Natural killer cell (primary cell): ENCODE results near the gene MNX1. TPM values are rescaled to one million over a fixed set of nuclear protein-coding genes. Genes with fewer than 3 reads are reported as not detected.
A peak's percentile ranks its signal among the peaks of the same experiment; 100 is the strongest.

Experiments
- ATAC-seq, 3 donors: fragments of 150-1000 bp in 2 of 3; fragments of 200-7000 bp in 1 of 3; cut with Tn5 transposase; 1 replicate in 1 of 3; 2 replicates in 2 of 3; pipeline ENCODE4 v1.10.0; 2021; ENCODE audit warnings: mild to moderate bottlenecking in 2 of 3, moderate library complexity in 2 of 3
- DNase-seq, 2 donors: peaks; one replicate each; pipeline versions ENCODE4 v3.0.0 to v3.0.0-alpha.2; 2013 to 2021; ENCODE audit warnings: mixed read lengths in 1 of 2
- H3K27ac ChIP-seq: one replicate; pipeline ENCODE4 v1.5.1; 2013; ENCODE audit warnings: mild to moderate bottlenecking, low read length
- H3K27me3 ChIP-seq: one replicate; pipeline ENCODE4 v1.6.1; 2013; ENCODE audit warnings: low read length; ENCODE audit not compliant: control insufficient read depth, insufficient read depth
- H3K36me3 ChIP-seq: one replicate; pipeline ENCODE4 v1.6.1; 2013; ENCODE audit warnings: low read length; ENCODE audit not compliant: control insufficient read depth, insufficient read depth
- H3K4me1 ChIP-seq: one replicate; pipeline ENCODE4 v1.6.1; 2013; ENCODE audit warnings: low read length; ENCODE audit not compliant: control insufficient read depth, insufficient read depth
- H3K4me3 ChIP-seq: one replicate; pipeline ENCODE4 v1.5.1; 2013; ENCODE audit warnings: low read length
- H3K9me3 ChIP-seq: one replicate; pipeline ENCODE4 v1.6.1; 2013; ENCODE audit warnings: low read length; ENCODE audit not compliant: control insufficient read depth, insufficient read depth
- H3K27ac Mint-ChIP-seq, 2 donors: one replicate each; pipeline ENCODE4 v1.8.0; 2022; ENCODE audit warnings: mild to moderate bottlenecking in 2 of 2, mixed read lengths in 2 of 2, moderate library complexity in 1 of 2
- H3K27me3 Mint-ChIP-seq, 2 donors: one replicate each; pipeline ENCODE4 v1.8.0; 2022; ENCODE audit warnings: low read depth in 2 of 2, mixed read lengths in 2 of 2
- H3K36me3 Mint-ChIP-seq: one replicate; pipeline ENCODE4 v1.8.0; 2022; ENCODE audit warnings: mixed read lengths
- H3K4me1 Mint-ChIP-seq, 2 donors: one replicate each; pipeline ENCODE4 v1.8.0; 2022; ENCODE audit warnings: mixed read lengths in 2 of 2
- H3K4me3 Mint-ChIP-seq: one replicate; pipeline ENCODE4 v1.8.0; 2022; ENCODE audit warnings: mild to moderate bottlenecking, moderate library complexity, mixed read lengths
- H3K9me3 Mint-ChIP-seq, 2 donors: one replicate each; pipeline ENCODE4 v1.8.0; 2022; ENCODE audit warnings: mixed read lengths in 2 of 2
- WGBS: methylation state at CpG from one replicate; pipeline ENCODE4 v1.1.7; 2013; ENCODE audit warnings: missing lambda C conversion rate; ENCODE audit not compliant: insufficient coverage; 5-methylcytosine and 5-hydroxymethylcytosine counted together
- intact Hi-C: fragments of 100-400 bp; cut with micrococcal nuclease; formaldehyde crosslinking; loops from one replicate; pipeline ENCODE4 v1.14.2; 2022
- total RNA-seq, 4 donors: library from RNA; stranded (reverse); fragments of 120-200 nt in 1 of 4; gene quantifications; one replicate each; pipeline versions ENCODE4 v1.2.3 to v1.2.4, GENCODE V29; 2013 to 2022
- TF ChIP-seq, protein P1 (sequence below): fragments of 200-600 bp; IDR thresholded peaks from one replicate; pipeline ENCODE4 v1.8.0; 2022; ENCODE audit warnings: antibody characterized with exemption

Gene MNX1
- total RNA-seq, 3 donors from 2014 or later (not counting 1 experiment from before 2014, with no cell fraction given) = not detected

- H3K27ac Mint-ChIP-seq = no peak overlapping the region
- Histone ChIP-seq H3K4me3 (no peak overlapping the region), H3K27ac (no peak overlapping the region), H3K4me1 (no peaks in the 10 kb centered on the region), H3K9me3 (no peaks in the 10 kb centered on the region), H3K36me3 (no peaks in the 10 kb centered on the region), H3K27me3 (no peaks in the 10 kb centered on the region)
- ATAC-seq (no peak), DNase-seq (no peak)
- H3K9me3 Mint-ChIP-seq = no peaks in the 10 kb centered on the region
- no peak overlapping the region for H3K4me3 Mint-ChIP-seq
- no peaks in the 10 kb centered on the region for H3K36me3 Mint-ChIP-seq
- H3K27me3 Mint-ChIP-seq = peaks cover 17 to 26% of the 10 kb centered on the region in 2 donors
- intact Hi-C loops = no loop called here
- TF ChIP-seq, protein P1, sequence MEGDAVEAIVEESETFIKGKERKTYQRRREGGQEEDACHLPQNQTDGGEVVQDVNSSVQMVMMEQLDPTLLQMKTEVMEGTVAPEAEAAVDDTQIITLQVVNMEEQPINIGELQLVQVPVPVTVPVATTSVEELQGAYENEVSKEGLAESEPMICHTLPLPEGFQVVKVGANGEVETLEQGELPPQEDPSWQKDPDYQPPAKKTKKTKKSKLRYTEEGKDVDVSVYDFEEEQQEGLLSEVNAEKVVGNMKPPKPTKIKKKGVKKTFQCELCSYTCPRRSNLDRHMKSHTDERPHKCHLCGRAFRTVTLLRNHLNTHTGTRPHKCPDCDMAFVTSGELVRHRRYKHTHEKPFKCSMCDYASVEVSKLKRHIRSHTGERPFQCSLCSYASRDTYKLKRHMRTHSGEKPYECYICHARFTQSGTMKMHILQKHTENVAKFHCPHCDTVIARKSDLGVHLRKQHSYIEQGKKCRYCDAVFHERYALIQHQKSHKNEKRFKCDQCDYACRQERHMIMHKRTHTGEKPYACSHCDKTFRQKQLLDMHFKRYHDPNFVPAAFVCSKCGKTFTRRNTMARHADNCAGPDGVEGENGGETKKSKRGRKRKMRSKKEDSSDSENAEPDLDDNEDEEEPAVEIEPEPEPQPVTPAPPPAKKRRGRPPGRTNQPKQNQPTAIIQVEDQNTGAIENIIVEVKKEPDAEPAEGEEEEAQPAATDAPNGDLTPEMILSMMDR = no peak
- no peaks in the 10 kb centered on the region for H3K4me1 Mint-ChIP-seq
- WGBS = 64% methylated on average over 13 of the region's 13 CpGs
These were observed 30.5 kb upstream of the MNX1 start for GRCh38 chr7:157041004-157041403.

GRCh38 chr7:157037635-157038034 lies 27.2 kb upstream of the MNX1 start:
- H3K4me1 Mint-ChIP-seq = no peaks in the 10 kb centered on the region

DNA sequence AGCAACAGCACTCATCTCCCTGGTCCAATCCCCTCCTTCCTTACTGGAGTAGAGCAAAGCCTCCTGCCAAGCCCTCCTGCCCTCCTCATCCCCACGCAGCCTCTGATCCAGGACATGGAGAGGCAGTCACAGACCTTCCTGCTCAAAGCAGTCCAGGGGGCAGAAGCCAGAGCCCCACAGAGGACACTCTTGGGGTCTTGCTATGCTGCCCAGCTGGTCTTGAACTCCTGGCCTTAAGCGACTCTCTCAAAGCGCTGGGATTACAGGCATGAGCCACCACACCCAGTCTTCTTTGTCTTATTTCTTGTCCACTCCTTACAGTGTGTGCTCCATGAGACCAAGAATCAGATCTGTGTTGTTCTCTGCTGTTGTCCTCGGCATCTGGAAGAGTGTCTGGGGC lies 26.6 kb upstream of the MNX1 start:
- Histone ChIP-seq H3K36me3 (no peaks in the 10 kb centered on the region), H3K4me3 (no peak overlapping the region), H3K27me3 (no peaks in the 10 kb centered on the region), H3K4me1 (no peaks in the 10 kb centered on the region), H3K27ac (no peak overlapping the region), H3K9me3 (no peaks in the 10 kb centered on the region)
- Mint-ChIP-seq H3K27me3 (peaks cover 25 to 27% of the 10 kb centered on the region in 2 donors), H3K9me3 (no peaks in the 10 kb centered on the region), H3K36me3 (no peaks in the 10 kb centered on the region), H3K4me1 (no peaks in the 10 kb centered on the region), H3K27ac (peak overlapping the region in 1 of 2 donors; percentile 21), H3K4me3 (no peak overlapping the region)
- DNase-seq (no peak), ATAC-seq (no peak)
- TF ChIP-seq, protein P1 = no peak
- intact Hi-C loops = no loop called here
- WGBS = 90% methylated on average over 4 of the region's 4 CpGs

More at GRCh38 chr7:157037635-157038034, 27.2 kb upstream of the MNX1 start:
- no peak overlapping the region for H3K27ac ChIP-seq
- Mint-ChIP-seq H3K27ac (no peak overlapping the region), H3K9me3 (no peaks in the 10 kb centered on the region), H3K4me3 (no peak overlapping the region), H3K27me3 (peaks cover 23 to 28% of the 10 kb centered on the region in 2 donors), H3K36me3 (no peaks in the 10 kb centered on the region)
- TF ChIP-seq, protein P1 = no peak
- H3K27me3 ChIP-seq = no peaks in the 10 kb centered on the region
- WGBS = 66% methylated on average over 9 of the region's 9 CpGs
- H3K36me3 ChIP-seq = no peaks in the 10 kb centered on the region
- DNase-seq (no peak), ATAC-seq (no peak)
- no peaks in the 10 kb centered on the region for H3K4me1 ChIP-seq
- intact Hi-C loops = no loop called here
- no peak overlapping the region for H3K4me3 ChIP-seq
- H3K9me3 ChIP-seq = no peaks in the 10 kb centered on the region

- ATAC-seq = no peak
- Histone ChIP-seq H3K4me1 (no peaks in the 10 kb centered on the region), H3K36me3 (no peaks in the 10 kb centered on the region), H3K27me3 (no peaks in the 10 kb centered on the region), H3K27ac (no peak overlapping the region), H3K4me3 (no peak overlapping the region), H3K9me3 (no peaks in the 10 kb centered on the region)
- peaks cover 17 to 28% of the 10 kb centered on the region in 2 donors for H3K27me3 Mint-ChIP-seq
- no CpG with 5 or more reads among the region's 1 CpG for WGBS
- no peak overlapping the region for H3K27ac Mint-ChIP-seq
- TF ChIP-seq, protein P1 = no peak
- intact Hi-C loops = no loop called here
- H3K4me1 Mint-ChIP-seq = no peaks in the 10 kb centered on the region
- no peaks in the 10 kb centered on the region for H3K36me3 Mint-ChIP-seq
- H3K9me3 Mint-ChIP-seq = no peaks in the 10 kb centered on the region
- DNase-seq = no peak
- no peak overlapping the region for H3K4me3 Mint-ChIP-seq
These were observed 25.5 kb upstream of the MNX1 start for GRCh38 chr7:157035979-157036378.
